Suprapubic skin (tissue), 4 donors: ENCODE measurements around the gene RAD23B. TPM values are rescaled to one million over a fixed set of nuclear protein-coding genes. Genes with fewer than 3 reads are reported as not detected.

ENCODE experiments used
- DNase-seq, 2 donors: peaks; one replicate each; pipeline ENCODE4 v3.0.0-alpha.2; 2019; ENCODE audit warnings: low spot score in 2 of 2
- H3K27ac ChIP-seq: fragments of 200-600 bp; sonication (generic); one replicate; pipeline ENCODE4 v1.5.1; 2019
- H3K27me3 ChIP-seq: fragments of 200-600 bp; sonication (generic); one replicate; pipeline ENCODE4 v1.5.1; 2019
- H3K36me3 ChIP-seq: fragments of 200-600 bp; sonication (generic); one replicate; pipeline ENCODE4 v1.5.1; 2019
- H3K4me1 ChIP-seq: fragments of 200-600 bp; sonication (generic); one replicate; pipeline ENCODE4 v1.5.1; 2019
- H3K4me3 ChIP-seq: fragments of 200-600 bp; sonication (generic); one replicate; pipeline ENCODE4 v1.5.1; 2019; ENCODE audit warnings: mild to moderate bottlenecking
- H3K9me3 ChIP-seq: fragments of 200-600 bp; sonication (generic); one replicate; pipeline ENCODE4 v1.5.1; 2019
- EP300 ChIP-seq: sonication (generic); formaldehyde crosslinking; IDR thresholded peaks from one replicate; pipeline ENCODE4 v1.6.1; 2017; ENCODE audit warnings: antibody characterized with exemption
- POLR2A ChIP-seq, 2 donors: fragments of 450-650 bp; IDR thresholded peaks; one replicate each; pipeline ENCODE4 v1.6.1; 2017; ENCODE audit warnings: antibody characterized with exemption in 2 of 2, mild to moderate bottlenecking in 2 of 2, moderate library complexity in 2 of 2
- POLR2AphosphoS5 ChIP-seq, 3 donors: sonication (generic); formaldehyde crosslinking; IDR thresholded peaks; one replicate each; pipeline ENCODE4 v1.6.1; 2017; ENCODE audit warnings: antibody characterized with exemption in 3 of 3
- WGBS: methylation state at CpG from one replicate; pipeline ENCODE4 v1.1.5; 2018; 5-methylcytosine and 5-hydroxymethylcytosine counted together
- total RNA-seq, 4 donors: library from RNA; depleted of rRNA; stranded (reverse); fragments of >200 nt; gene quantifications; one replicate each; pipeline ENCODE4 v1.1.0, GENCODE V29; 2016
- TF ChIP-seq, protein P1 (sequence below), 2 donors: fragments of 200-600 bp in 1 of 2; fragments of 450-650 bp in 1 of 2; sonication (generic) in 1 of 2; IDR thresholded peaks; one replicate each; pipeline ENCODE4 v1.5.1; 2016 to 2019; ENCODE audit warnings: antibody characterized with exemption in 2 of 2, mild to moderate bottlenecking in 1 of 2, moderate library complexity in 1 of 2

Gene RAD23B
- total RNA-seq, 4 donors from 2014 or later: 62.5 to 103 (median 77.1) TPM

DNA sequence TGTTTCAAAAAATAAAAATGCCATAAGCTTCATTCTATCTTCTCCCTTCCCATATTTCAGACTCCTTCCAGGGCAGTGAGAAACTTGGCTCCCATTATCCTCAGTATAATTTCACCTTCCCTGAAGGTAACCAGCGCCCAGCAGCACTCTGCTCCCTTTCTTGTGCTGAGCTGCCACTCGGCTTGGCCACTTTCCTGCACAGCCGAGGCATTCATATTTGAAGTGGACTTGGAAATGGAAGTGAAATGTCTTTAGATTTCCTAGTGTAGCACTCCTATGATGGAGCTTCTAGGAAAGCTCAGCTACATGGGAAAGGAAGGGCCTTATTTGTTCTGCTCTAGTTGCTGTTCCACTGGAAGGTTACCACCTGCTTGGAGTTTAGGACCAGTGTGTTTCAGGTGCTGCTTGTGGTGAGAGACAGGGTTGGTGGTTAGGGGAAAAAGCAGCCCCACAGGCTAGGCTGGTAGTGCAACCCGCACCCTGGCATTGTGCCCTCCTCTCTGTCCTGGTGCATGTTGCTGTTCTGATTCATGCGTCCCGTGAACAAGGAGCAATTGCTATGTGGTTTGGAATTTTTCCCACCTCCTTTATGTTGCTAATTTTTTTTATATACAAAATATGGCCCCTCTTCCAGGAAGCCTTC lies 53.8 kb downstream of the RAD23B start:
- Histone ChIP-seq H3K27ac (peak overlapping the region; percentile 77), H3K36me3 (peaks cover 22% of the 10 kb centered on the region), H3K27me3 (no peaks in the 10 kb centered on the region), H3K4me3 (no peak overlapping the region), H3K9me3 (no peaks in the 10 kb centered on the region), H3K4me1 (peaks cover 39% of the 10 kb centered on the region)
- peak in 1 of 3 donors; percentile 57 for TF ChIP-seq POLR2AphosphoS5 (IDR thresholded peaks at IDR 0.05)
- TF ChIP-seq, protein P1, sequence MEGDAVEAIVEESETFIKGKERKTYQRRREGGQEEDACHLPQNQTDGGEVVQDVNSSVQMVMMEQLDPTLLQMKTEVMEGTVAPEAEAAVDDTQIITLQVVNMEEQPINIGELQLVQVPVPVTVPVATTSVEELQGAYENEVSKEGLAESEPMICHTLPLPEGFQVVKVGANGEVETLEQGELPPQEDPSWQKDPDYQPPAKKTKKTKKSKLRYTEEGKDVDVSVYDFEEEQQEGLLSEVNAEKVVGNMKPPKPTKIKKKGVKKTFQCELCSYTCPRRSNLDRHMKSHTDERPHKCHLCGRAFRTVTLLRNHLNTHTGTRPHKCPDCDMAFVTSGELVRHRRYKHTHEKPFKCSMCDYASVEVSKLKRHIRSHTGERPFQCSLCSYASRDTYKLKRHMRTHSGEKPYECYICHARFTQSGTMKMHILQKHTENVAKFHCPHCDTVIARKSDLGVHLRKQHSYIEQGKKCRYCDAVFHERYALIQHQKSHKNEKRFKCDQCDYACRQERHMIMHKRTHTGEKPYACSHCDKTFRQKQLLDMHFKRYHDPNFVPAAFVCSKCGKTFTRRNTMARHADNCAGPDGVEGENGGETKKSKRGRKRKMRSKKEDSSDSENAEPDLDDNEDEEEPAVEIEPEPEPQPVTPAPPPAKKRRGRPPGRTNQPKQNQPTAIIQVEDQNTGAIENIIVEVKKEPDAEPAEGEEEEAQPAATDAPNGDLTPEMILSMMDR (IDR thresholded peaks at IDR 0.05): no peak
- no peak for DNase-seq
- 32% methylated on average over 6 of the region's 6 CpGs for WGBS

GRCh38 chr9:107337676-107338590 lies 54.9 kb downstream of the RAD23B start:
- 40% methylated on average over 16 of the region's 16 CpGs for WGBS
- Histone ChIP-seq H3K4me1 (peaks cover 39% of the 10 kb centered on the region), H3K4me3 (no peak overlapping the region), H3K36me3 (peaks cover 13% of the 10 kb centered on the region), H3K27ac (peak overlapping the region; percentile 66), H3K27me3 (no peaks in the 10 kb centered on the region), H3K9me3 (no peaks in the 10 kb centered on the region)
- no peak for DNase-seq
- TF ChIP-seq EP300 (no peak), POLR2A (IDR thresholded peaks at IDR 0.05) (no peak), POLR2AphosphoS5 (IDR thresholded peaks at IDR 0.05) (no peak)
- TF ChIP-seq, protein P1 (IDR thresholded peaks at IDR 0.05): no peak

DNA sequence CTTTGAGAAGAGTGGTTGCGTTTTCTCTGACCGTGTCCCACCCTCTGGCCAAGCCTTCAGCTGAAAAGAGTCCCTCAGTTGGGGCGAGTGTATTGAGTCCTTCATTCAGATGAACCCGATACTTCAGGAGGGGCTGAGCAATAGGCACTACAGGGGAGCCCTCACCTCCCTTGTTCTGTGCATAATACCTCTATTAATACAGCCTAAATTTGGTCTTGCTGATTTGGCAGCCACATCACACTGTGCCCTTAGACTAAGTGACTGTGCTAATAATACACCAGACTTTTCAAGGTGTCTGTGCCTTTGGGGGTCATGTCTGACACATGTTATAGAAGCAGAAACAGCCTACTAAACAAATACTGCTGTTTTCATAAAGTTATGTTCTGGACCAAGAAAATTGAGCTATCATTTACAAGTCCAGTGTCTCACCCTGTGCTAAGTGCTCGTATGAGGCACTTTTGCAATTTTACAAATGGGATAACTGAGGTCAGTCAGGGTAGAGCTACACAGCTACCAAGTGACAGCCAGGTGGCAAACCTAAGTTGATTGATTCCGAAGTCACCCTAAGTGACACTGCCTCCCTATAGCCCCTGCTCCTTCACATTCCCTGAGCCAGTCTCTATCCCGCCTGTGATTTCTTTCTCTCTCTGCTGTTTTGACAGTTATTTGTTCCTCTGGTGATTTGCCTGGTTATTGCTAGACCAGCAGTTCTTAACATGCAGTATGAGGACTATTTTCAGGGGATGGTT lies 56.0 kb downstream of the RAD23B start:
- no peaks in the 10 kb centered on the region for H3K9me3 ChIP-seq
- DNase-seq: no peak
- TF ChIP-seq, protein P1 (IDR thresholded peaks at IDR 0.05): no peak
- TF ChIP-seq POLR2AphosphoS5 (IDR thresholded peaks at IDR 0.05) (no peak), POLR2A (IDR thresholded peaks at IDR 0.05) (no peak), EP300 (no peak)
- no peak overlapping the region for H3K4me3 ChIP-seq
- peaks cover 39% of the 10 kb centered on the region for H3K4me1 ChIP-seq
- H3K36me3 ChIP-seq: peaks cover 1% of the 10 kb centered on the region
- H3K27ac ChIP-seq: peak overlapping the region; percentile 66
- WGBS: 94% methylated on average over 7 of the region's 7 CpGs
- no peaks in the 10 kb centered on the region for H3K27me3 ChIP-seq

DNA sequence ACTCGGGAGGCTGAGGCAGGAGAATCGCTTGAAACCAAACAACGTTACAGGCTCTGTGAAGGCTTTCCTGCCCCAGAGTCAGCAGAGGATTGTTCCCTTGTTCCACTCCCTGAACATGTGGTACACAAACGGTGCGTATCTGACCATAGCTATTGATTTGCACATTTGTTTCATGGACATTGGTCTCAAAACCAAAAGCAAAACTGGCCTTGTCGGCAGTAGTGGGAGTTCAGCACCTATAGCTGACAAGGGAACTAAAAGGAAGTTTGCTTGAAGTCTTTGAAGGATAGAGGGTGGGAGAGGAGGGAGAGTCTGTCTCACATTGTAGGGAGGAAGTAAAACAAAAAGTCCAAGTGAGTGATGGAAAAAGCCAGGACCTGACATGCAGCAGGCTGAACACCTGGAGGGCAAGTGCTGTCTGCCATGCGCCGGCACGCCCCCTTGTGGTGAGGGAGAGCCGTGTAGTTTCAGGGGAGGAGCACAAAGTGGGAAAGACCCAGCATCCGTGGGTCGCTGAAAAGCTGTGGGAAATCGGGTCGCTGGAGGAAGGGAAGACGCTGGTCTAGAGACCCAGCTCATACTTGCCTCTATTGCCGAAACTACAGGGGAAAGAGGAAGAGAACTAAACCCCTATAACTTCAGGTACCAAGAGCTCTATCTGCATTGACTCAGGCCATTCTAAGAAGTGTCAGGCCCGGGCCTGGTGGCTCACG lies 58.0 kb downstream of the RAD23B start:
- Histone ChIP-seq H3K36me3 (no peaks in the 10 kb centered on the region), H3K4me3 (no peak overlapping the region), H3K9me3 (no peaks in the 10 kb centered on the region), H3K27ac (peak overlapping the region; percentile 20), H3K4me1 (peaks cover 38% of the 10 kb centered on the region), H3K27me3 (no peaks in the 10 kb centered on the region)
- TF ChIP-seq EP300: no peak
- TF ChIP-seq, protein P1 (IDR thresholded peaks at IDR 0.05): peak; percentile 70 to 79
- 36% methylated on average over 18 of the region's 18 CpGs for WGBS
- peak; percentile 88 to 89 for DNase-seq
